ENCODE data around the gene MGMT. TPM values are rescaled to one million over a fixed set of nuclear protein-coding genes. Genes with fewer than 3 reads are reported as not detected.

The MGMT gene
- polyA plus RNA-seq, 1 donor: 18.0 TPM

GRCh38 chr10:129713659-129714265 is 246.7 kb downstream of the MGMT start:
- Histone ChIP-seq H3K27me3 (ENCODE audit: control insufficient read depth, insufficient read depth, low read length) (no peaks in the 10 kb centered on the region), H3K27ac (ENCODE audit: low read length) (no peak overlapping the region), H3K9me3 (ENCODE audit: control insufficient read depth, low read depth, low read length) (peaks cover 2% of the 10 kb centered on the region), H3K4me1 (ENCODE audit: control insufficient read depth, insufficient read depth, low read length) (no peaks in the 10 kb centered on the region), H3K36me3 (ENCODE audit: control insufficient read depth, insufficient read depth, low read length) (peaks cover 9% of the 10 kb centered on the region), H3K4me3 (ENCODE audit: low read length) (no peak overlapping the region)
- no CpG with 5 or more reads among the region's 14 CpGs for WGBS (ENCODE audit: insufficient coverage, low lambda C conversion rate)
- DNase-seq: no peak

GRCh38 chr10:129715805-129716204 is 248.8 kb downstream of the MGMT start:
- Histone ChIP-seq H3K4me1 (ENCODE audit: control insufficient read depth, insufficient read depth, low read length) (no peaks in the 10 kb centered on the region), H3K4me3 (ENCODE audit: low read length) (no peak overlapping the region), H3K27ac (ENCODE audit: low read length) (no peak overlapping the region), H3K36me3 (ENCODE audit: control insufficient read depth, insufficient read depth, low read length) (peaks cover 4% of the 10 kb centered on the region), H3K9me3 (ENCODE audit: control insufficient read depth, low read depth, low read length) (peaks cover 6% of the 10 kb centered on the region), H3K27me3 (ENCODE audit: control insufficient read depth, insufficient read depth, low read length) (no peaks in the 10 kb centered on the region)
- no CpG with 5 or more reads among the region's 15 CpGs for WGBS (ENCODE audit: insufficient coverage, low lambda C conversion rate)
- peak in 1 of 2 donors; percentile 11 for DNase-seq

- H3K4me3 ChIP-seq (ENCODE audit: low read length): no peak overlapping the region
- no peak for DNase-seq
- peaks cover 6% of the 10 kb centered on the region for H3K9me3 ChIP-seq (ENCODE audit: control insufficient read depth, low read depth, low read length)
- WGBS (ENCODE audit: insufficient coverage, low lambda C conversion rate): 89% methylated on average over 5 of the region's 12 CpGs
- no peaks in the 10 kb centered on the region for H3K27me3 ChIP-seq (ENCODE audit: control insufficient read depth, insufficient read depth, low read length)
- peaks cover 4% of the 10 kb centered on the region for H3K36me3 ChIP-seq (ENCODE audit: control insufficient read depth, insufficient read depth, low read length)
- H3K27ac ChIP-seq (ENCODE audit: low read length): no peak overlapping the region
- no peaks in the 10 kb centered on the region for H3K4me1 ChIP-seq (ENCODE audit: control insufficient read depth, insufficient read depth, low read length)
Observed at GRCh38 chr10:129716211-129716681, 249.2 kb downstream of the MGMT start.

GRCh38 chr10:129716881-129717280 is 249.8 kb downstream of the MGMT start:
- Histone ChIP-seq H3K9me3 (ENCODE audit: control insufficient read depth, low read depth, low read length) (peaks cover 6% of the 10 kb centered on the region), H3K27me3 (ENCODE audit: control insufficient read depth, insufficient read depth, low read length) (no peaks in the 10 kb centered on the region), H3K4me3 (ENCODE audit: low read length) (no peak overlapping the region), H3K4me1 (ENCODE audit: control insufficient read depth, insufficient read depth, low read length) (no peaks in the 10 kb centered on the region), H3K36me3 (ENCODE audit: control insufficient read depth, insufficient read depth, low read length) (peaks cover 4% of the 10 kb centered on the region), H3K27ac (ENCODE audit: low read length) (no peak overlapping the region)
- DNase-seq: no peak
- WGBS (ENCODE audit: insufficient coverage, low lambda C conversion rate): 100% methylated on average over 2 of the region's 9 CpGs

GRCh38 chr10:129717816-129718547 is 250.9 kb downstream of the MGMT start:
- H3K27me3 ChIP-seq (ENCODE audit: control insufficient read depth, insufficient read depth, low read length): no peaks in the 10 kb centered on the region
- peaks cover 6% of the 10 kb centered on the region for H3K9me3 ChIP-seq (ENCODE audit: control insufficient read depth, low read depth, low read length)
- no peak overlapping the region for H3K4me3 ChIP-seq (ENCODE audit: low read length)
- no peaks in the 10 kb centered on the region for H3K4me1 ChIP-seq (ENCODE audit: control insufficient read depth, insufficient read depth, low read length)
- no peak for DNase-seq
- H3K27ac ChIP-seq (ENCODE audit: low read length): no peak overlapping the region
- WGBS (ENCODE audit: insufficient coverage, low lambda C conversion rate): no CpG with 5 or more reads among the region's 14 CpGs
- peaks cover 4% of the 10 kb centered on the region for H3K36me3 ChIP-seq (ENCODE audit: control insufficient read depth, insufficient read depth, low read length)

- no CpG with 5 or more reads among the region's 25 CpGs for WGBS (ENCODE audit: insufficient coverage, low lambda C conversion rate)
- Histone ChIP-seq H3K4me1 (ENCODE audit: control insufficient read depth, insufficient read depth, low read length) (no peaks in the 10 kb centered on the region), H3K36me3 (ENCODE audit: control insufficient read depth, insufficient read depth, low read length) (peaks cover 4% of the 10 kb centered on the region), H3K4me3 (ENCODE audit: low read length) (no peak overlapping the region), H3K27me3 (ENCODE audit: control insufficient read depth, insufficient read depth, low read length) (no peaks in the 10 kb centered on the region), H3K9me3 (ENCODE audit: control insufficient read depth, low read depth, low read length) (peaks cover 6% of the 10 kb centered on the region), H3K27ac (ENCODE audit: low read length) (no peak overlapping the region)
- DNase-seq: no peak
Observed at GRCh38 chr10:129718548-129719414, 251.7 kb downstream of the MGMT start.

GRCh38 chr10:129719415-129719739 is 252.3 kb downstream of the MGMT start:
- H3K9me3 ChIP-seq (ENCODE audit: control insufficient read depth, low read depth, low read length): peaks cover 3% of the 10 kb centered on the region
- no peak for DNase-seq
- WGBS (ENCODE audit: insufficient coverage, low lambda C conversion rate): no CpG with 5 or more reads among the region's 9 CpGs

GRCh38 chr10:129719889-129720590 is 253.0 kb downstream of the MGMT start:
- Histone ChIP-seq H3K36me3 (ENCODE audit: control insufficient read depth, insufficient read depth, low read length) (peaks cover 6% of the 10 kb centered on the region), H3K27ac (ENCODE audit: low read length) (no peak overlapping the region), H3K4me1 (ENCODE audit: control insufficient read depth, insufficient read depth, low read length) (no peaks in the 10 kb centered on the region), H3K9me3 (ENCODE audit: control insufficient read depth, low read depth, low read length) (peaks cover 3% of the 10 kb centered on the region), H3K27me3 (ENCODE audit: control insufficient read depth, insufficient read depth, low read length) (no peaks in the 10 kb centered on the region), H3K4me3 (ENCODE audit: low read length) (no peak overlapping the region)
- no CpG with 5 or more reads among the region's 12 CpGs for WGBS (ENCODE audit: insufficient coverage, low lambda C conversion rate)
- no peak for DNase-seq

More at GRCh38 chr10:129719415-129719739, 252.3 kb downstream of the MGMT start:
- Histone ChIP-seq H3K27me3 (ENCODE audit: control insufficient read depth, insufficient read depth, low read length) (no peaks in the 10 kb centered on the region), H3K4me3 (ENCODE audit: low read length) (no peak overlapping the region), H3K4me1 (ENCODE audit: control insufficient read depth, insufficient read depth, low read length) (no peaks in the 10 kb centered on the region), H3K27ac (ENCODE audit: low read length) (no peak overlapping the region), H3K36me3 (ENCODE audit: control insufficient read depth, insufficient read depth, low read length) (peaks cover 4% of the 10 kb centered on the region)

GRCh38 chr10:129725011-129725410 is 258.0 kb downstream of the MGMT start:
- Histone ChIP-seq H3K27me3 (ENCODE audit: control insufficient read depth, insufficient read depth, low read length) (no peaks in the 10 kb centered on the region), H3K9me3 (ENCODE audit: control insufficient read depth, low read depth, low read length) (peaks cover 7% of the 10 kb centered on the region), H3K4me1 (ENCODE audit: control insufficient read depth, insufficient read depth, low read length) (no peaks in the 10 kb centered on the region), H3K4me3 (ENCODE audit: low read length) (no peak overlapping the region), H3K36me3 (ENCODE audit: control insufficient read depth, insufficient read depth, low read length) (peaks cover 3% of the 10 kb centered on the region), H3K27ac (ENCODE audit: low read length) (no peak overlapping the region)
- DNase-seq: no peak
- WGBS (ENCODE audit: insufficient coverage, low lambda C conversion rate): no CpG with 5 or more reads among the region's 10 CpGs

- Histone ChIP-seq H3K4me3 (ENCODE audit: low read length) (no peak overlapping the region), H3K27ac (ENCODE audit: low read length) (no peak overlapping the region), H3K4me1 (ENCODE audit: control insufficient read depth, insufficient read depth, low read length) (no peaks in the 10 kb centered on the region), H3K9me3 (ENCODE audit: control insufficient read depth, low read depth, low read length) (peaks cover 3% of the 10 kb centered on the region), H3K27me3 (ENCODE audit: control insufficient read depth, insufficient read depth, low read length) (no peaks in the 10 kb centered on the region), H3K36me3 (ENCODE audit: control insufficient read depth, insufficient read depth, low read length) (peaks cover 3% of the 10 kb centered on the region)
- DNase-seq: no peak
- no CpG with 5 or more reads among the region's 9 CpGs for WGBS (ENCODE audit: insufficient coverage, low lambda C conversion rate)
Observed at GRCh38 chr10:129725482-129725881, 258.4 kb downstream of the MGMT start.
